Neuron (in vitro differentiated cells): ENCODE data around the gene PARD3B.

ENCODE experiments used
- H2AFZ ChIP-seq: one replicate; pipeline ENCODE4 v1.6.1; 2013; ENCODE audit warnings: low read depth, mild to moderate bottlenecking, inconsistent platforms, low read length, moderate library complexity
- H3K27me3 ChIP-seq: one replicate; pipeline ENCODE4 v1.6.1; 2013; ENCODE audit warnings: low read length; ENCODE audit not compliant: insufficient read depth
- H3K36me3 ChIP-seq: one replicate; pipeline ENCODE4 v1.6.1; 2013; ENCODE audit warnings: low read length; ENCODE audit not compliant: insufficient read depth
- H3K4me1 ChIP-seq: one replicate; pipeline ENCODE4 v1.6.1; 2013; ENCODE audit warnings: low read length; ENCODE audit not compliant: insufficient read depth
- H3K4me3 ChIP-seq: 2 replicates; pipeline ENCODE4 v1.5.1; 2013; ENCODE audit warnings: mild to moderate bottlenecking, low read length, moderate library complexity
- H3K9me3 ChIP-seq: one replicate; pipeline ENCODE4 v1.6.1; 2013; ENCODE audit warnings: low read length

The PARD3B gene

GRCh38 chr2:204877691-204878090 lies 332.4 kb downstream of the PARD3B start:
- no peak overlapping the region for H2AFZ ChIP-seq
- peaks cover 15% of the 10 kb centered on the region for H3K4me1 ChIP-seq
- no peaks in the 10 kb centered on the region for H3K9me3 ChIP-seq
- no peak overlapping the region for H3K4me3 ChIP-seq
- no peaks in the 10 kb centered on the region for H3K36me3 ChIP-seq
- no peaks in the 10 kb centered on the region for H3K27me3 ChIP-seq

GRCh38 chr2:204880928-204881327 lies 335.7 kb downstream of the PARD3B start:
- Histone ChIP-seq H3K4me3 (no peak overlapping the region), H2AFZ (no peak overlapping the region), H3K9me3 (no peaks in the 10 kb centered on the region), H3K27me3 (no peaks in the 10 kb centered on the region), H3K36me3 (no peaks in the 10 kb centered on the region), H3K4me1 (peaks cover 15% of the 10 kb centered on the region)

- Histone ChIP-seq H3K36me3 (no peaks in the 10 kb centered on the region), H2AFZ (no peak overlapping the region), H3K9me3 (no peaks in the 10 kb centered on the region), H3K4me1 (peaks cover 15% of the 10 kb centered on the region), H3K4me3 (no peak overlapping the region), H3K27me3 (no peaks in the 10 kb centered on the region)
Observed at GRCh38 chr2:204881655-204882054, 336.4 kb downstream of the PARD3B start.

GRCh38 chr2:204885747-204886146 lies 340.5 kb downstream of the PARD3B start:
- no peak overlapping the region for H3K4me3 ChIP-seq
- peaks cover 15% of the 10 kb centered on the region for H3K4me1 ChIP-seq
- no peaks in the 10 kb centered on the region for H3K9me3 ChIP-seq
- H2AFZ ChIP-seq = no peak overlapping the region
- no peaks in the 10 kb centered on the region for H3K36me3 ChIP-seq
- no peaks in the 10 kb centered on the region for H3K27me3 ChIP-seq

GRCh38 chr2:204886713-204887112 lies 341.4 kb downstream of the PARD3B start:
- H3K9me3 ChIP-seq = no peaks in the 10 kb centered on the region
- H3K4me1 ChIP-seq = peaks cover 9% of the 10 kb centered on the region
- H3K4me3 ChIP-seq = no peak overlapping the region
- no peak overlapping the region for H2AFZ ChIP-seq
- no peaks in the 10 kb centered on the region for H3K36me3 ChIP-seq
- no peaks in the 10 kb centered on the region for H3K27me3 ChIP-seq

GRCh38 chr2:204888222-204888621 lies 342.9 kb downstream of the PARD3B start:
- H3K9me3 ChIP-seq = no peaks in the 10 kb centered on the region
- H3K4me3 ChIP-seq = no peak overlapping the region

GRCh38 chr2:204890680-204891079 lies 345.4 kb downstream of the PARD3B start:
- Histone ChIP-seq H3K9me3 (no peaks in the 10 kb centered on the region), H3K4me3 (no peak overlapping the region), H2AFZ (no peak overlapping the region), H3K27me3 (no peaks in the 10 kb centered on the region), H3K4me1 (no peaks in the 10 kb centered on the region), H3K36me3 (no peaks in the 10 kb centered on the region)

More at GRCh38 chr2:204888222-204888621, 342.9 kb downstream of the PARD3B start:
- Histone ChIP-seq H3K4me1 (no peaks in the 10 kb centered on the region), H3K27me3 (no peaks in the 10 kb centered on the region), H2AFZ (no peak overlapping the region), H3K36me3 (no peaks in the 10 kb centered on the region)

- H2AFZ ChIP-seq = no peak overlapping the region
- no peaks in the 10 kb centered on the region for H3K27me3 ChIP-seq
- no peaks in the 10 kb centered on the region for H3K36me3 ChIP-seq
- no peak overlapping the region for H3K4me3 ChIP-seq
- H3K9me3 ChIP-seq = no peaks in the 10 kb centered on the region
- peaks cover 6% of the 10 kb centered on the region for H3K4me1 ChIP-seq
Observed at GRCh38 chr2:204891739-204892138, 346.5 kb downstream of the PARD3B start.

- Histone ChIP-seq H3K4me3 (no peak overlapping the region), H3K4me1 (peaks cover 7% of the 10 kb centered on the region), H3K36me3 (no peaks in the 10 kb centered on the region), H2AFZ (no peak overlapping the region), H3K9me3 (no peaks in the 10 kb centered on the region), H3K27me3 (no peaks in the 10 kb centered on the region)
Observed at GRCh38 chr2:204892506-204893255, 347.4 kb downstream of the PARD3B start.

- H3K27me3 ChIP-seq = no peaks in the 10 kb centered on the region
- no peak overlapping the region for H3K4me3 ChIP-seq
- H3K36me3 ChIP-seq = no peaks in the 10 kb centered on the region
- H3K9me3 ChIP-seq = peaks cover under 1% of the 10 kb centered on the region
- peaks cover 7% of the 10 kb centered on the region for H3K4me1 ChIP-seq
- no peak overlapping the region for H2AFZ ChIP-seq
Observed at GRCh38 chr2:204896146-204896545, 350.9 kb downstream of the PARD3B start.

GRCh38 chr2:204897561-204897960 lies 352.3 kb downstream of the PARD3B start:
- H3K4me3 ChIP-seq = no peak overlapping the region
- no peaks in the 10 kb centered on the region for H3K36me3 ChIP-seq
- H3K4me1 ChIP-seq = peaks cover 7% of the 10 kb centered on the region
- no peak overlapping the region for H2AFZ ChIP-seq
- H3K9me3 ChIP-seq = peaks cover 1% of the 10 kb centered on the region
- no peaks in the 10 kb centered on the region for H3K27me3 ChIP-seq

- Histone ChIP-seq H3K4me1 (peaks cover 7% of the 10 kb centered on the region), H3K9me3 (peaks cover 1% of the 10 kb centered on the region), H3K27me3 (no peaks in the 10 kb centered on the region), H2AFZ (no peak overlapping the region), H3K36me3 (no peaks in the 10 kb centered on the region), H3K4me3 (no peak overlapping the region)
Observed at GRCh38 chr2:204898928-204899640, 353.8 kb downstream of the PARD3B start.

GRCh38 chr2:204899983-204900382 lies 354.7 kb downstream of the PARD3B start:
- no peaks in the 10 kb centered on the region for H3K36me3 ChIP-seq
- H3K4me3 ChIP-seq = no peak overlapping the region
- no peak overlapping the region for H2AFZ ChIP-seq
- no peaks in the 10 kb centered on the region for H3K27me3 ChIP-seq
- peaks cover 7% of the 10 kb centered on the region for H3K4me1 ChIP-seq
- peaks cover 1% of the 10 kb centered on the region for H3K9me3 ChIP-seq
